Measurements from ENCODE around the gene EXOC4. TPM values are rescaled to one million over a fixed set of nuclear protein-coding genes. Genes with fewer than 3 reads are reported as not detected.

The EXOC4 gene
- total RNA-seq, 4 donors from 2014 or later: 36.9 to 78.0 (median 52.2) TPM

- in situ Hi-C loops (cut with MboI; ENCODE audit: low sequenced_read_pairs in 4 of 4): no loop called here
- intact Hi-C loops (cut with DNase I; ENCODE audit: low total_unique reads): no loop called here
- H3K4me3 ChIP-seq: no peak overlapping the region
Observed at GRCh38 chr7:133704453-133704852, 451.6 kb downstream of the EXOC4 start.

GRCh38 chr7:133705596-133705995 is 452.7 kb downstream of the EXOC4 start:
- intact Hi-C loops (cut with DNase I; ENCODE audit: low total_unique reads): no loop called here
- no peak for ATAC-seq
- no peak overlapping the region for H3K4me3 ChIP-seq
- peaks cover 0 to 5% of the 10 kb centered on the region in 2 donors for H3K4me1 ChIP-seq
- in situ Hi-C loops (cut with MboI; ENCODE audit: low sequenced_read_pairs in 4 of 4): no loop called here
- H3K27ac ChIP-seq: no peak overlapping the region
- H3K36me3 ChIP-seq: no peaks in the 10 kb centered on the region
- H3K27me3 ChIP-seq: no peaks in the 10 kb centered on the region
- TF ChIP-seq CTCF (IDR thresholded peaks at IDR 0.05 in 4 of 5, conservative IDR thresholded peaks at IDR 0.05 in 1 of 5): no peak
- TF ChIP-seq POLR2A (IDR thresholded peaks at IDR 0.05): no peak
- H3K9me3 ChIP-seq: no peaks in the 10 kb centered on the region
- no peak for DNase-seq

More at GRCh38 chr7:133704453-133704852, 451.6 kb downstream of the EXOC4 start:
- H3K27me3 ChIP-seq: no peaks in the 10 kb centered on the region
- H3K9me3 ChIP-seq: no peaks in the 10 kb centered on the region
- H3K36me3 ChIP-seq: no peaks in the 10 kb centered on the region
- H3K27ac ChIP-seq: no peak overlapping the region
- H3K4me1 ChIP-seq: peaks cover 0 to 5% of the 10 kb centered on the region in 2 donors
- ATAC-seq (no peak), DNase-seq (no peak)
- no peak for TF ChIP-seq CTCF (IDR thresholded peaks at IDR 0.05 in 4 of 5, conservative IDR thresholded peaks at IDR 0.05 in 1 of 5)

- H3K27me3 ChIP-seq: no peaks in the 10 kb centered on the region
- TF ChIP-seq POLR2A (IDR thresholded peaks at IDR 0.05) (no peak), CTCF (IDR thresholded peaks at IDR 0.05 in 4 of 5, conservative IDR thresholded peaks at IDR 0.05 in 1 of 5) (no peak)
- no peaks in the 10 kb centered on the region for H3K36me3 ChIP-seq
- DNase-seq (no peak), ATAC-seq (no peak)
- H3K27ac ChIP-seq: no peak overlapping the region
- in situ Hi-C loops (cut with MboI; ENCODE audit: low sequenced_read_pairs in 4 of 4) (no loop called here), intact Hi-C loops (cut with DNase I; ENCODE audit: low total_unique reads) (no loop called here)
- H3K9me3 ChIP-seq: no peaks in the 10 kb centered on the region
- H3K4me1 ChIP-seq: peaks cover 0 to 5% of the 10 kb centered on the region in 2 donors
- H3K4me3 ChIP-seq: no peak overlapping the region
Observed at GRCh38 chr7:133706016-133706415, 453.1 kb downstream of the EXOC4 start.

- Histone ChIP-seq H3K4me1 (peaks cover 0 to 3% of the 10 kb centered on the region in 2 donors), H3K9me3 (no peaks in the 10 kb centered on the region), H3K27ac (no peak overlapping the region), H3K36me3 (no peaks in the 10 kb centered on the region), H3K4me3 (no peak overlapping the region), H3K27me3 (no peaks in the 10 kb centered on the region)
- TF ChIP-seq POLR2A (IDR thresholded peaks at IDR 0.05) (no peak), CTCF (IDR thresholded peaks at IDR 0.05 in 4 of 5, conservative IDR thresholded peaks at IDR 0.05 in 1 of 5) (no peak)
- ATAC-seq (no peak), DNase-seq (no peak)
- intact Hi-C loops (cut with DNase I; ENCODE audit: low total_unique reads) (no loop called here), in situ Hi-C loops (cut with MboI; ENCODE audit: low sequenced_read_pairs in 4 of 4) (no loop called here)
Observed at GRCh38 chr7:133709036-133709880, 456.4 kb downstream of the EXOC4 start.

All from gastrocnemius medialis (tissue), 4 donors.